HG02884 (cell line): ENCODE measurements around the gene CYTH3.

Experiments used
- ATAC-seq: cut with Tn5 transposase; IDR thresholded peaks from one replicate; pipeline ENCODE4 v1.9.1; 2021; ENCODE audit warnings: mild to moderate bottlenecking, moderate library complexity; ENCODE audit not compliant: unreplicated experiment

The CYTH3 gene

DNA sequence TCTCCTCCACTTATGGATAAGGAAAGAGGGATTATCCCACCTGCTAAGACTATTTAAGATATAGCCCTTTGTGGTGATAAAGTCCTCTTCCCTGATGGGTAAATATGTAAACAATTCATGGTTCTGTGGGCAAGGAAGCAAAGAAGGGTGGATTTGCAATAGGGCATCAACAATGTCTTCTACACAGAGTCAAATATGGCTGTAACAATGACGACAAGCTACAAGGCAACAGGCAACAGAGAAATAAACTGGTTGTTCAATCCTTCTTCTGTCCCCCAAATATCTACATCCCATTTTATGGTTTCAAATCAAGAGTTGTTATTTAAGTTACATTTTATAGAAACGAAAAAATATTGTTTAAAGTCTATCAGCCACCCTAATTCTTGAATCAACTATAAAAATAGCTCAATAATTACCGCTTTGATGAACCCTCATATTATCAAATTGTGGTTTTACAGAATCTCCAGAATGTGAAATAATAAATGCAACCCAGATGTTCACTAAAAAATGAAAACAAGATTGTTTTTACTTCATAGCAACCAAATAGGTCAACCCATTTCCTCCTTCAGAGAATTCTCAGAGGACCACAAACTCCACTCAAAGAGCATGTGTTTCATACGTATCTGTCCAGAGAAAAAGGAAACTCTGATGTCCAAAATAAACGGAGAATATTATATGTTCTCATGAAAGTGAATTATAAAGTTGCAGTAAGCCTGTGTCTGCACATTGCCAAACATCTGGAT is 13.8 kb downstream of the CYTH3 start:
- ATAC-seq = no peak

DNA sequence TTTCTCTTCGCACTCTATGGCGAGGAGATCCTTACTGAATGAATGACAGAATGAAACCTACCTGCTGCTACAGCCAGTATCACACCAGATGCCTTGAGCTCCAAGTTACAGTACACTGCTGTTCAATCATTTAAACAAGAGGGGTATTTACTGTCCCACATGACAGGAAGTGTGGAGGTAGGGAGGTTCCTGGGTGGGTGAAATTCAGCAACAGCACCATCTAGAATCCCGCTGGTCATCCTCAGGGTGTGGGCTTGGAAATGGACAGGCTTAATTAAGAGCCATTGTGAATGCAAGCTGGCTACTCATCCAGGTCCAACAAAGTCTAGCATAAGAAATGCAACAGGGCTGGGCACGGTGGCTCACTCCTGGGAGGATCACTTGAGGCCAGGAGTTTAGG is 14.7 kb downstream of the CYTH3 start:
- ATAC-seq = no peak

DNA sequence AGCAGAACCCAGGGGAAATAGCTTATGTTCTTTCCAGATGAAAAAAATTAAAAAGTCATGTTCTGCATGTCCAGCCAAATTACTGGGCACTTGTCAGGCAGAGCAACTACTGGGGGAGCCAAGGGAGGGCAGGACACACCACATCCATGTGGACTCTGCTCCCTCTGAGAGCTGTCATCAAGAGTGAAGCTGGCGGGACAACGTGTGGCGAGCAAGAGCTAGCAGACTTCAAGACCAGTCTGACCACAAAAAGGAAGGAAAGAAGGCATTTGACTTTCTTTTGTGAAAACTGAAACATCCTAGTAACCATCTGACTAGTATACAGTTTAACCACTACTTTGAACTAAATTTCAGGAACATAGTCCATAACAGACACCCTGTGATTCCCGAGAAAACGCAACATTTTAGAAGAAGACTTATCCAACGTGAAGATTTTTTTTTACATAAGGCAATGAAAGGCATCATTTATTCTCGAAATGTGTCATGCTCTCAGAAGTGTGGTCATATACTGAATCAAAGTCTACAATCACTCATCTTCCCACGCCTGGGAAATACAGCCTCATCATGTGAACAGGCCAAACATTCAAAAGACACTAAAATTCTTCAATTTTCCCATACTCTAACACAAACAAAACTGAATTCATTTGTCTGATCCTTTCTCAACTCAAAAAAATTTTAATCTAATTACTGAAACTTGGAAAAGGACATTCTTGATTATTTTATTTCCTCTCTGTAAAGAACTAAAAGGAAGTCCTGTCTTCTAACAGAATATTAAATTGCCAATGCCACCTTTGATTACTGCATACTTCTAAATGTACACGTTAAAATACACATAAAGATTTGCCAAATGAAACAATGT is 15.5 kb downstream of the CYTH3 start:
- peak; percentile 88 for ATAC-seq

DNA sequence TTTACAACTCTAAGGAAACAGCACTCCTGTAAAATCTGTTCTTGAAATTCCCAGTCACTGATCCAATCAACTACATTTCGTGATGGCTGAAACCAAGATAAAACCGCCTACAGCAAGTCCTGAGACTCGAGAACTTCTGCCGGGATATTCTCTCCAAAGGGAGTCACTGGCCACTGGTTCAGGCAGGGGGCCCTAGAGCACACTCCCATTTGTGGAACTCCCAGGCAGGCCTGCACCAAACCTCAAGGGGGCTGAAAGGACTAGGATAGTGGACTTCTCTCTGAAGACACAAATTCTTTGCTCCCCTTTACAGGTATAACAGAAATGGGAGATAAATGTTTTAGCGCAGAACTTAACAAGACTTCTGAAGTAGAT is 16.3 kb downstream of the CYTH3 start:
- no peak for ATAC-seq

DNA sequence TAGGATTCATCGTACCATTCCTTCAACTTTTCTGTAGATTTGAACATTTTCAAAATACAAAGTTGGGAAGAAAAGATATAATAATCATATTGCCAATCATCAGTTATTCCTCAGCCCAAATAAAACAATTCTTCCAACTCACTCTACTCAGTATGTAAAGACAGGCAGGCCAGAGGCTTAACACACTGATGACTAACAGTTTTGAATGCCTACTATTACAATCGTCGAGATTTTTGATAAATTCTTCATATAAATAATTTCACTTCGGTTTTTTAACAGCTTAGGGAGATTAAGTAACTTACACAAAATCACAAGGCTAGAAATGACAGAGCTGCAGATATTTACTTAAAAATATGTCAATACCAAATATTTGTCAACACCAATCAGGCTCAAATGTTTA is 17.6 kb downstream of the CYTH3 start:
- no peak for ATAC-seq

DNA sequence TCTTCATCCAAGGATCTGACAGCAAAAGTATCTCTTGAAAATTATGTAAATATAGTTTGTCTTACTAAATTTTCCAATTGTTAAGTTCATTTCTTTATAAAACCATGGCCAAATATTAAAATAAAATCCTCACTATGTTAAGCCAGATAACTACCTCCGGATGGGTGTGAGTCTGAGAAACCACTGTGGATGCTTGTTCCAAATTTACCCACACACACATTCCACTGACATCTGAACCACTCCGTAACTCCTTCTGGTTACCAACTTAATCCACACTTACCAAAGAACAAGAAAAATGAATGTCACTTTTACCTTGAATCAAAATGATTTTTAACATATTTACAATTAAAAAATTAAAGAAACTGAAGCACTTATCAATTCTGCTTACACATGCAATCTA is 19.7 kb downstream of the CYTH3 start:
- ATAC-seq = no peak

DNA sequence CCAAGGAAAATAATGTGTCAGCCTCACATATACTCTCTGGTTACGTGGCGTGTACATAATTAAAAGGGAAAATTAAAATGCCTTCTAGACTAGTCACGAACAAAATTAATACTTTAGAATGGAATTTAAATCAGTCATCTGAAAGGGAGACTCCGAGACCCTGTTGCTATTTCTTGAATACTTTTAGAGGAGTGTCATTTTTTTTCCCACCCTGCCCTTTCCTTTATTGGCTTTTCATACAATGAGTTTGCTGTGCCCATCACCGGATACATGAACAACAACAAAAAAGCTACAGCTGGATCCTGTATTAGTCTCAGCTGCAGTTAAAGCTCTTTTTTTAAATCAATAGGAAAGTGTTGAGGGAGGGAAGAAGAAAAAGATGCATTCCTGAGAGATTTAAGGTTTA is 20.1 kb downstream of the CYTH3 start:
- ATAC-seq = no peak

DNA sequence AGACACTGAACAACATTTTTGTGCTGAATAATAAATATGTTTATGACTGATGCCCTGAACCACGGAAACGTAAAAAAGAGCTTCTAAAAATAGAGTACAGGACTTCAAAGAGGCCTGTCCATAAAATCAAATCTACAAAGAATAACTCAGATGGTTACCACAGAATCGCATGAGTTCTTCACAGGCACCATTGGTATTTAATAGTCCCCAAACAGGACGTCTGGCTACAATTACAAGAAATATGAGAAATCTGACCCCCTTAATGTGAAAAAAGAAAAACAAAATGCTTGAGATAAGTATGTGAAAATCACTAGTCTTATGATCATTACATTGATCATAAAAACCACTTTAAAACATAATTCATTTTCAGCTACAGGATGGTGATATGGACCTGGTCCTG is 20.8 kb downstream of the CYTH3 start:
- ATAC-seq = no peak

DNA sequence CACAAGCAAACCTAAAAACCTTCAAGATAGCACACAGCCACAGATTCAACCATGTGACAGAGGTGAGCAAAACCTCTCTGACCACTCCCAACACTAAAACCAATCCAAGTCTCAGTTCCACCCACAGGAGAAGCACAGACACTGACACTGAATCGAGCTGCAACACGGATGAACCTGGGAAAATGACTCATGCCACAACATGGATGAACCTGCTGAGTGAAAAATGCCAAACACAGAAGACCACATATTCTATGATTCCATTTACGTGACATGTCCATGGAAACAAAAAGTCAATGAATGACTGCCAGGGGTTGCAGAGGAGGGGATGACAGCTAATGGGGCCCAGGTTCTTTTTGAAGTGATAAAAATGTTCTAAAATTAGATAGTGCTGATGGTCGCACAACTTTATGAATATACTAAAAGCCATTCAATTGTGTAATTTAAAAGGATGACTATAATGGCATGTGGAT is 22.0 kb downstream of the CYTH3 start:
- peak; percentile 94 for ATAC-seq

DNA sequence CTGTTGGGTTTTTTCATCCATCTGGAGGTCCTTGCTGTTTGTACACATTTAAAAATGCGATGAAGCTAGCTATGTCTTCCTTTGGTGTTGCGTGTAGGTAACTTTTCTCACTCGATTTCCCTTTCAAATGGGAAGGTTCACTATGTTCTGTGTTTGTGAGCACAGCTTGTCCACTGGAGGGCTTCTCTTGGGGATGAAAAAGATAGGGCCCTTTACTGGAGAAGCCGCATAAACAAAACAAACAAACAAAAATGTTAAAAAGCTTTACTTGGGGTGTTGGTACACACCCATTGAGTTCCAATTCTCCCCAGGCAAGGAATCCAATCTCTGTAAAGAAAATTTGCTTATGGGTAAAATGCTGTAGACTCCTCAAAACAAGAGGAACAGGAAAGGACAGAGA is 23.4 kb downstream of the CYTH3 start:
- ATAC-seq = no peak

DNA sequence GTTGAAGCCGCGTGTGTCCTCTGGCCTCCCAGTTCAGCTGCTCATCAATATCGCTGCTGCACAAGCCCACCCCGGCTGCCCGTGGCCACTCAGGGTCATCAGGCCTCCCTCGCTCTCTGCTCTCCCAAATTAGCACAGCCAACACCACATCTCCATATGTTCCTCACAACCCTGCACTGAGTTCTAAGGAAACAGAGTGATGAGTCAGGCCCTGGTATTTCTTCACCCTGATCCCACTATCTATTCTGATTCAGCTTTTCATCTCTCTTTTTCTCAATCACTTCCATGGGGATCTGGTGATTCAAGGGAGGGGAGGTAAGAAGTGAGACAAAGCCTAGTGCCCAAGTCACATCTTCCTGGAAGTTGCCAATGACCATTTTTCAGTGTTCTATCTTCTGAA is 23.8 kb downstream of the CYTH3 start:
- ATAC-seq = no peak

DNA sequence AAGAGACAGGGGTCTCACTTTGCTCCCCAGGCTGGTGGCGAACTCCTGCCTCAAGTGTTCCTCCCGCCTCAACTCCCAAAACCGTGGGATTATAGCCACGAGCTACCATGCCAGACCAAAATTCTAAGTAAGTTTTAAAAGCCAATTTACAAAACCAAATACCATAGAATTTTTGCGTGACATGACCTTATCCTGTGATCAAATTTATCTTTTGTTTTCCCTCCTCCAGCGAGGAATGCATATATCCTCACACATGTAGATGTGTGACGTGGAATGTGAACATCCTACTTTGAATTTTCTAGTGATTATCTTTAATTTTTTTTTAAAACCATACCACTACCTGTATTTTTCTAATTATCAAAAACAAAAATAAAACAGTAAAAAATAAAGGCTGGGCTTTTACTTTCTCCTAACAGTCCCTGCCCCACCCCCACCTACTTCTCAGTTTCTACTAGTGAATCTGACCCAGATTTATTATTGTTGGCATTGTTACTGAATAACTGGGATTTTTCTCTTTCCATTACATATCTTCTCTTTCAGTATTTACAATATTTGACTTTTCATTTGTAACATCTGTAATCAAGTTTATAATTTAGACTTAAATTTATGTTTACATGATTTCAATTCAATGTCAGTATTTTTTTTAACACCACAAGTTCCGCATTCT is 26.0 kb downstream of the CYTH3 start:
- ATAC-seq = no peak

DNA sequence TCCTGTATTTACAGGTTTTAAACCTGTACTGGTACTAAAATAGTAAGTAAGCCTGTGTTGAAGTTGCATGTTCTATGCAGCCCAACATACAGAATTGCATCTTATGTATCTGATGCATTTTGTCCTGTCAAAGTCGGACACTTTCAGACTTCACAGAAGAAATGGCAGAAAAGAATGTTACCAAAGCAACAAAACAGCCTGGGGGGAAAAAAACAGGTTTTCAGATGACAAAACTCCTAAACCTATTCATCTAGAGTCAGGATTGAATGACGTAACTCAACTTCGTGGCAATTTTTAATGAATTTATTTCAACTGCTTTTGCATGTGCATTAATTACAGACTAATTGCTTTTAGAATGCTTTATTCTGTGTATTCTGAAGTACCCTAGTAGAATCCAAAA is 28.4 kb downstream of the CYTH3 start:
- no peak for ATAC-seq

DNA sequence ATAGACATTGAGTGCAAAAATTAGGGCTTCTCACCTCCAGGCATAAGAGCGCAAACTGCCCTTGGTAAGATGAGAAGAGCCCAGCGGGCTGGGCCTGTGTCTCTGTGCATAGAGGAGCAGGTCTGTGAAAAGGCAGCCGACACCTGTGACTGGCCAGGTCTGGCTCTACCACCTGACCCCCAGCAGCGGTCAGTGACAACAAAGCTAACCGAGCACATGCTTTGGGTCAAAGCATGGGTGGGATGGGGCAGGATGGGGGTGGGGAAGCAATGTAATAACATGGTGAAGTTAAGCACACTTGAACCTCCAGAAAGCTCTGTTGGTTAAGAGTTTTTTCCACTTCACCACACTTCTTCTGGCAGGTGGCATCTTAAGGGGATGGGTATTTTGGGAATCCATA is 29.3 kb downstream of the CYTH3 start:
- no peak for ATAC-seq

DNA sequence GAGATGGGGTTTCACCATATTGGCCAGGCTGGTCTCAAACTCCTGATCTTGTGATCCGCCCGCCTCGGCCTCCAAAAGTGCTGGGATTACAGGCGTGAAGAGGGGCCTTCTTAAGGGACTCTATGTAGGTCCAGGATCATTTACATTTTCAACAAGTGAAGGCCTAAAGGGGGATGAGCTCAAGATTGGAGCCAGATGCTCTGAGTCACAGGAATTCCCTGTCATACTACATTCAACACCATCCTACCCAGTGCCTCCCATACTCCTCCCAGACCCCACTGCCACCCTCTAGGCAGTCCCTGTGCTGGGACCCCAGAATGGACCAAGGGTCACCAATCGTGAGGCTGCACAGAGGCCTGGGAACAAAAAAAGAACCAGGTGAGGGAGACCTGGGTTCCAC is 29.9 kb downstream of the CYTH3 start:
- ATAC-seq = no peak

DNA sequence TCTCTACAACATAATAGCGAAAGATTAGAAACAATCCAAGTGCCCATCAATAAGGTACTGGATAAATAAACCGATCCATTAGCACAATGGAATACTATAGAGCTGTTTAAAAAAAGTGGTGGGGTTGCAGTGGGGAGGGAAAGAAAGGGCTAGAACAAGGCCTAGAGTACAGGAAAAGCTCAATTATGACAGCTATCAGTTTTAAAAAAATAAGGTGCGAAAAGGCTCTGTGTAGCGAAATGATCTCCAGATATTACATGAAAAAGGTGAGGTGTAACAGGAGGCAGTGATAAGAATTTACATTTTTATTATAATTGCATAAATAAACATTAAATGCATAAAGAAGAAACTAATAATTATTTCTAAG is 30.8 kb downstream of the CYTH3 start:
- ATAC-seq = no peak

DNA sequence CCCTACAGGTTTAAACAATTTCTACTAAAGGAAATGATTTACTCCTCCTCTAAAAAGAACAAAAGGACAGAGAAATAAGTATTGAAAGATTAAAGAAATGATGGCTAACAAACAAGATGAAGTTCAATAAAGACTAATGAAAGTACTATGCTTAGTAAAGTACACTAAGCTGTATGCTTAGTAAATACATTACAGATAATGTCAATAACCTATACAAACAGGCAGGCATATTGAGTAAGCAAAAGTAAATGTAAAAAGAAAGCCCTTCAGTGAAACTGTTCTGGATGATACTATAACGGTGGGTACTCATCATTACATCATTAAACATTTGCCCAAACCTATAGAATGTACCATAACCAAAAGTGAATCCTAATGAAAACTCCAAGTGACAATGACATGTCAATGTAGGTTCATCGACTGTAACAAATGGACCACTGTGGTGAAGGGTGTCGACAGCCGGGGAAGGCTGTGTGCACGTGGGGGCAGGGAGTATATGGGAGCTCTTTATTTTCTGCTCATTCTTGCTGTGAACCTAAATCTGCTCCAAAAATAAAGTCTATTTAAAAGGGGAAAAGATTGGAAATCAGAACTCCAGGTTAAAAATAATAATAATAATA is 34.0 kb downstream of the CYTH3 start:
- ATAC-seq = no peak

DNA sequence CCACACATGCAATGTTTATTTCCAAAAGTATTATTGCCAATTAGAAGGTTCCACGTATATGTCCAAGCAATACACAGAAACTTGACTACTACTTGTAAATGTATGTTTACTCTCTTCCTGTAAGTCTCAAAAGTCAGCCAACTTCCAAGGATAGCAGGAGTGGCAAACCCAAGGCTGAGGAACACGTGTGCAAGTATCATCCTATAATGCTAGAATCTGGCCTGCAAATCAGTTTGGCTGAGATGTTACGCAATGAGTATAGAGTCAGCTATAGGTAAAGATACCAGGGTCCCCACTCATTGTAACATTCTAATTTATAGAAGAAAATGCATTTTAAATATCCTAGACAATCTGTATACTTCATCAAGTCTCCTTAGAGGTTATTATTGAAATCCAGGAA is 34.7 kb downstream of the CYTH3 start:
- ATAC-seq = no peak

DNA sequence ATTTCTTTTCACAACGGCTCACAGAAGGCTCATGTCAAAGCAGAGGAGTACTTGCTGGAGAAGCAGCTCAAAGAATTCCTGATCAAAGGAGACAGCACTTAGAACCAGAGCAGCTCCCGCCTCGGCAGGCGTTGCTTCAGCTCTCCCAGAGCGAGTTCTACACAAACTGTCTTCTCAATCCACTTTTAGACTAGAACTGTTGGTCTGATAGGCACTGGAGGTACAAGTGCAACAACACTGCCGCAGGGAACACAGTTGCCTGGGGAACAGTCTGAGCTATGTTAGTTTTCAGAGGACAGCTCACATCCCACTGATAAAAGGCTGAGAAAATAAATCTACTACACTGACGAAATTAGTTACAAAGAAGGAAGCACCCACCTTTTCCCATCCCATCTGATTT is 35.4 kb downstream of the CYTH3 start:
- no peak for ATAC-seq

DNA sequence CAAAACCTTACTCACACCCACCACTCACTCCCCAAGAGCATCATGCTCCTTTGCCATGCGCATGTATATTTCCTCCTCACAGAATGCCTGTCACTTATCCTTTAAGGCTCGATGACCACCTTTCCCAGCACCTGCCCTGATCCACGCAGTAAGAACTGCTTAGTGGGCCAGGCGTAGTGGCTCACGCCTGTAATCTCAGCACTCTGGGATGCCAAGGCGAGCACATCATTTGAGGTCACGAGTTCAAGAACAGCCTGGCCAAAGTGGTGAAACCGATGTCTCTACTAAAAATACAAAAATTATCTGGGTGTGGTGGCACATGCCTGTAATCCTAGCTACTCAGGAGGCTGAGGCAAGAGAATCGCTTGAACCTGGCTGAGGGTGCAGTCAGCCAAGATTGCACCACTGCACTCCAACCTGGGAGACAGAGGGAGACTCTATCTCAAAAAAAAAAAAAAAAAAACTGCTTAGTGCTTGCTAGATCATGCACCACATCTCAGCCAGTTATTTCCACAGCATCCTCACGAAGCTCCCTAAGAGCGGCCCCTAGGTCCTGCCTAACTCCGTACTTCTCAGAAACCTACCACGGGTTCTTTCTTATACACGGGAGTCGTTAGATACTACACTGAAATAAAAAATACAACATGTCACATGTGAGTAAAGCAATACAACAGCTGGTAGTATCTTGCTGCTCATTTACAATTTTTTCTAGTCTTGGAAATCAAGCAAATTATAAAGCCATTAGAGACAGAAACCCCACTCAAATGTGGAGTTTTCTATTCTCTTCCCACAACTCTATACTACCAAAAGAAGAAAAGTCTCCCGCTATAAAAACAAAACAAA is 37.2 kb downstream of the CYTH3 start:
- no peak for ATAC-seq

DNA sequence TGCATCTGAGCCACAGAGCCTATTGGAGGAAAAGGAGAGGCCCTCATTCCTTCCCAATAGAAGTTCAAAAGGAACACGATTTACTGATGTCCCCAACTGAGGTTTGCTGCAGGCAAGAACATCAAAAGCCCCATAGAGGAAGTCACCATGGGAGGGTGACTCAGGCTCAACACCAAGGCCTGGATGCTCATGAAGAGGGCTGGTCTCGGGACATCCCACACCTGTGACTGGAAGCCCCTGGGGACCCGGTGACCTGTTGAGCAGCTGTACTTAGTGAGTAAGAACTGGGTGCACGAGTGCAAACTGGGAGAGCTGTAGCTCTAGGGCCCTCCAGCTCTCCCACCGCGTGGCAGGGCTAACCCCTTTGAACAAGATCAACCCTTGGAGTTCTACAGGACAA is 38.0 kb downstream of the CYTH3 start:
- ATAC-seq = no peak
